Small intestine (tissue), 7 donors: ENCODE data around the gene FOXJ3. TPM values are rescaled to one million over a fixed set of nuclear protein-coding genes. Genes with fewer than 3 reads are reported as not detected.

Experiments
- DNase-seq, 2 donors: peaks; one replicate each; pipeline versions ENCODE4 v3.0.0 to v3.0.0-alpha.2; 2013
- FAIRE-seq: peaks from 2 replicates; lab custom pipeline; 2012; peaks lifted over from hg19 to GRCh38; lab: Jason Lieb, UNC
- H3K27ac ChIP-seq, 3 donors: one replicate each; pipeline ENCODE4 v1.5.1; 2013; ENCODE audit warnings: low read length in 2 of 3, mild to moderate bottlenecking in 2 of 3, control low read depth in 1 of 3, inconsistent platforms in 1 of 3, low read depth in 1 of 3, moderate library complexity in 1 of 3
- H3K27me3 ChIP-seq, 3 donors: one replicate each; pipeline ENCODE4 v1.6.1; 2013; ENCODE audit warnings: low read length in 3 of 3, inconsistent platforms in 1 of 3; ENCODE audit not compliant: control insufficient read depth in 3 of 3, insufficient read depth in 3 of 3
- H3K36me3 ChIP-seq, 3 donors: one replicate each; pipeline ENCODE4 v1.6.1; 2013; ENCODE audit warnings: low read length in 3 of 3, inconsistent platforms in 1 of 3, low read depth in 1 of 3, mild to moderate bottlenecking in 1 of 3, moderate library complexity in 1 of 3; ENCODE audit not compliant: control insufficient read depth in 3 of 3, insufficient read depth in 2 of 3
- H3K4me1 ChIP-seq, 3 donors: one replicate each; pipeline ENCODE4 v1.6.1; 2013; ENCODE audit warnings: low read length in 2 of 3, inconsistent platforms in 1 of 3, low read depth in 1 of 3, mild to moderate bottlenecking in 1 of 3, moderate library complexity in 1 of 3; ENCODE audit not compliant: control insufficient read depth in 3 of 3, insufficient read depth in 2 of 3
- H3K4me3 ChIP-seq, 3 donors: one replicate each; pipeline ENCODE4 v1.5.1; 2013; ENCODE audit warnings: low read length in 3 of 3, control low read depth in 1 of 3, inconsistent platforms in 1 of 3, low read depth in 1 of 3, mild to moderate bottlenecking in 1 of 3, moderate library complexity in 1 of 3
- H3K9me3 ChIP-seq, 2 donors: one replicate each; pipeline ENCODE4 v1.6.1; 2013; ENCODE audit warnings: low read depth in 1 of 2, low read length in 1 of 2; ENCODE audit not compliant: control insufficient read depth in 2 of 2, insufficient read depth in 1 of 2
- WGBS, 3 donors: extraction: QIAGEN DNeasy Blood & Tissue Kit; methylation state at CpG; one replicate each; pipeline ENCODE4 v1.1.7; 2013; 5-methylcytosine and 5-hydroxymethylcytosine counted together
- polyA plus RNA-seq, 4 donors: library from polyadenylated mRNA; stranded (reverse) in 3 of 4; unstranded in 1 of 4; fragments of 200-250 nt in 3 of 4; fragments of 120-200 nt in 1 of 4; gene quantifications; one replicate each; pipeline versions ENCODE4 v1.2.1 to v1.2.3, GENCODE V29; 2013
- donor health status: healthy with polysubstance abuse.
- donor health status: control.
- donor health status: control.
- donor health status: Bipolar disorder and iron deficiency.
- donor health status: healthy.

Gene FOXJ3
- polyA plus RNA-seq, 4 donors, result 13.9 to 38.3 (median 15.1) TPM

DNA sequence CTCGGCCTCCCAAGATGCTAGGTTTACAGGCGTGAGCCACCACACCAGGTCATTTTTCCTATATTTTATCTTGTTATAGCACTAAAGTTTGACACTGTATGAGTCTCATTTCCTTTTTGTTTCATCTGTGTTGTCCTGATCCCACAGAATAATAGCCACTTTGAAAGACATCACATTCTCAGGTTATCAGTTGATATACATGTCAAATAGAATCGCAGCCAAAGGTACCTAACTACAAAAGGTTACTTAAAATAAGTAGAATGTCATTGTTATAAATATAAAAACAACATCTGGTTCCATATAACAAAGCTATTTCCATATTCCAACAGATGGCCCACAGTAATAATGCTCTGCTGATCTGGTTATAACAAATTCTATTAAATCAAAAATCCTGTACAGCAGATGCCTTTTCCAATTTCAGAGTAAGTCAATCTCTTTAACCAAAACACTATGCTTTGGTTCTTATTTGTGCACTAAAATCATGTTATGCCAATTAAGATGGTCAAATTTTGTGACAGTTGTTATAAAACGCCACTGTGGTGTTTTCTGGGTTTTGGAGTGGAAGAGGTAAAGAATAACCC, 6.0 kb downstream of the FOXJ3 start:
- no peak overlapping the region for H3K4me3 ChIP-seq
- DNase-seq (no peak), FAIRE-seq (no peak)
- no peaks in the 10 kb centered on the region for H3K9me3 ChIP-seq
- H3K27ac ChIP-seq, result no peak overlapping the region
- peaks cover 0 to 14% (median 7%) of the 10 kb centered on the region in 3 donors for H3K4me1 ChIP-seq
- H3K27me3 ChIP-seq, result no peaks in the 10 kb centered on the region
- WGBS, 3 donors, result 90 to 94% (median 91%) methylated on average over 4 of the region's 4 CpGs
- peaks cover 0 to 3% (median 0%) of the 10 kb centered on the region in 3 donors for H3K36me3 ChIP-seq

- Histone ChIP-seq H3K9me3 (no peaks in the 10 kb centered on the region), H3K27ac (no peak overlapping the region), H3K27me3 (no peaks in the 10 kb centered on the region), H3K4me3 (no peak overlapping the region), H3K4me1 (peaks cover 0 to 12% (median 4%) of the 10 kb centered on the region in 3 donors), H3K36me3 (peaks cover 0 to 3% (median 0%) of the 10 kb centered on the region in 3 donors)
- no peak for DNase-seq
- no peak for FAIRE-seq
- 84 to 93% (median 91%) methylated on average over 5 of the region's 5 CpGs for WGBS, 3 donors
Measured at GRCh38 chr1:42328047-42328625, 6.9 kb downstream of the FOXJ3 start.

DNA sequence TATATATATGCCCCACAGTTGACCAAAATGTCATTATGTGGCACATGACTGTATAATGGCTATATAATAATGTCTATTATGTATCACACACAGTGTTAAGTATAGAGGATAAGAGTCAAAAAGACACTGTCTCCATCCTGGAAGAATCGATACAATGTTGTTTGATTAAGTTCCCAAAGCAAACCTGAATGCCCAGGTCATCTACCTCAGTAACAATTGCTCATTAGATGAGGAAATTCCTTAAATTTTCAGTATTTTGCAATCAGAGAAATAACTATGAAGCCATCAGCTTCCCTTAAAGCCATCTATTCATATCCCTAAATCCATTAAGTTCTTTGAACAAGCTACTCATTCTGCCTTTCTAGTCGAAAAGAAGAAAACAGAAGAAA, 10.0 kb downstream of the FOXJ3 start:
- DNase-seq (no peak), FAIRE-seq (no peak)
- Histone ChIP-seq H3K4me1 (peaks cover 0 to 10% (median 0%) of the 10 kb centered on the region in 3 donors), H3K9me3 (no peaks in the 10 kb centered on the region), H3K36me3 (peaks cover 0 to 3% (median 0%) of the 10 kb centered on the region in 3 donors), H3K27me3 (no peaks in the 10 kb centered on the region), H3K27ac (no peak overlapping the region), H3K4me3 (no peak overlapping the region)
- WGBS, 3 donors, result 50 to 78% (median 63%) methylated on average over 2 of the region's 2 CpGs

DNA sequence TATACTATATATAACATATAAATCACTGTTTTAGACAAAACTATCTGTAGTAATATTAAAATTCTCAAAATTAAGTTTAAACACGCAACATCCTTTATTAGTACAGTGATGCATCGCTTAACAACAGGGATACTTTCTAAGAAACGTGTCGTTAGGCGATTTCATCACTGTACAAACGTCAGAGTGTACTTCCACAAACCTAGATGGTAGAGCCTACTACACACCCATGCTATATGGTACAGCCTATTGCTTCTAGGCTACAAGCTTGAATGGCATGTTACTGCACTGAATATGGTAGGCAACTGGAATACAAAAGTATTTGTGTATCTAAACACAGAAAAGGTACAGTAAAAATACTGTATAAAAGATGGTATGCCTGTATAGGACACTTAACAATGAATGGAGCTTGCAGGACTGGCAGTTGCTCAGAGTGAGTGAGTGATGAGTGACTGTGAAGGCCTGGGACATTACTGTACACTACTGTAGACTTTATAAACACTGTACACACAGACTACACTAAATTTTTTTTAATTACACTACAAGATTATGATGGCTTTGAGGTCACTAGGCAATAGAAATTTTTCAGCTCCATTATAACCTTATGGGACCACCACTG, 10.5 kb downstream of the FOXJ3 start:
- Histone ChIP-seq H3K4me1 (peaks cover 0 to 10% (median 0%) of the 10 kb centered on the region in 3 donors), H3K4me3 (no peak overlapping the region), H3K9me3 (no peaks in the 10 kb centered on the region), H3K36me3 (peaks cover 0 to 3% (median 0%) of the 10 kb centered on the region in 3 donors), H3K27ac (no peak overlapping the region), H3K27me3 (no peaks in the 10 kb centered on the region)
- no peak for DNase-seq
- WGBS, 3 donors, result 85 to 89% (median 88%) methylated on average over 6 of the region's 6 CpGs
- FAIRE-seq, result no peak

DNA sequence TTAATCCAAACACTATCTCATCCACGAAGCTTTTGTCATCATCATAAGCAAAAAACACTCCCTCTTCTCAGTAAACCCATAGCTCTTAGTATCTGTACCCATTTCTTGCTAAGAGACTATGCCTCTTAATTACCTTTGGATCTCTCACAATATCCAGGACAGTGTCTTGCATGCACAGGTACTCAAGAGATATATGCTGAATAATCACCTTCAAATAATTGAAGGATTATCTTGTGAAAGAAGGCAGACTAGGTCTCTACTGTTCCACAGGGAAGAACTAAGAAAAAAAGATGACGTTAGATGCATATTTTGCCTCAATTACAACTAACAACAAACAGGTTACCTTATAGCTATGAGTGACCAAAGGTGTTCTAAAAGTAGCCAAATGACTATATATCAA, 11.5 kb downstream of the FOXJ3 start:
- DNase-seq, result no peak
- no peaks in the 10 kb centered on the region for H3K27me3 ChIP-seq
- 82 to 91% (median 83%) methylated on average over 2 of the region's 2 CpGs for WGBS, 3 donors
- H3K9me3 ChIP-seq, result no peaks in the 10 kb centered on the region
- no peak for FAIRE-seq
- no peak overlapping the region for H3K27ac ChIP-seq
- H3K4me1 ChIP-seq, result peaks cover 0 to 10% (median 3%) of the 10 kb centered on the region in 3 donors
- H3K36me3 ChIP-seq, result peaks cover 0 to 6% (median 0%) of the 10 kb centered on the region in 3 donors
- no peak overlapping the region for H3K4me3 ChIP-seq

DNA sequence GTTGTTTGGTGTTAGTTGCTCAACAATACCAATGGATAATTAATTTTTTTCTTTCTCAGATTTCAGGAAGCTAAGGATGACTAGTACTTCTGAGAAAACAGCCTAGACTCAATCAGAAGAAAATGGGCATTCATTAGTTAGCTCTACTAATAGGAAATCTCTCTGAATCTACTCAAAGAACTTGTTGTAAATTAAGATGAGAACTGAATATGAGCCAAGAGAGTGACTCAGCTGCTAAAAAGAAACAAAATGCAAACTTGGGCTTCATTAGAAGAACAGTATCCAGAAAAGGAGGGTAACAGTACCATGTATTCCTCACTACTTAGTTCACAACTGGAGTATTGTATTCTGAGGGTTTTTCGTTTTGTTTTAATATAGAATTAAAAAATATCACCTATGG, 12.5 kb downstream of the FOXJ3 start:
- H3K4me1 ChIP-seq, result peaks cover 0 to 6% (median 3%) of the 10 kb centered on the region in 3 donors
- H3K9me3 ChIP-seq, result no peaks in the 10 kb centered on the region
- FAIRE-seq (no peak), DNase-seq (no peak)
- H3K4me3 ChIP-seq, result no peak overlapping the region
- H3K36me3 ChIP-seq, result peaks cover 0 to 3% (median 0%) of the 10 kb centered on the region in 3 donors
- 5 to 38% (median 7%) methylated on average over 1 of the region's 1 CpG for WGBS, 3 donors
- H3K27me3 ChIP-seq, result no peaks in the 10 kb centered on the region
- H3K27ac ChIP-seq, result no peak overlapping the region

- Histone ChIP-seq H3K4me1 (peaks cover 0 to 9% (median 4%) of the 10 kb centered on the region in 3 donors), H3K4me3 (no peak overlapping the region), H3K36me3 (peaks cover 0 to 3% (median 0%) of the 10 kb centered on the region in 3 donors), H3K9me3 (no peaks in the 10 kb centered on the region), H3K27ac (no peak overlapping the region), H3K27me3 (no peaks in the 10 kb centered on the region)
- WGBS, 3 donors, result 55 to 80% (median 76%) methylated on average over 4 of the region's 4 CpGs
- no peak for DNase-seq
- no peak for FAIRE-seq
Measured at GRCh38 chr1:42321731-42322130, 13.3 kb downstream of the FOXJ3 start.

GRCh38 chr1:42320708-42321107, 14.3 kb downstream of the FOXJ3 start:
- Histone ChIP-seq H3K27ac (no peak overlapping the region), H3K27me3 (no peaks in the 10 kb centered on the region), H3K36me3 (peaks cover 0 to 3% (median 0%) of the 10 kb centered on the region in 3 donors), H3K9me3 (no peaks in the 10 kb centered on the region), H3K4me3 (no peak overlapping the region), H3K4me1 (peaks cover 4 to 9% (median 8%) of the 10 kb centered on the region in 3 donors)
- no peak for DNase-seq
- no peak for FAIRE-seq
- WGBS, 3 donors, result 72 to 86% (median 79%) methylated on average over 2 of the region's 2 CpGs
